SU-DHL-6 (cell line): ENCODE results near the gene OR6B1.

Experiments
- EZH2phosphoT487 ChIP-seq: fragments of 200-600 bp; sonication (generic), shearing (Covaris generic); conservative IDR thresholded peaks from 2 replicates; pipeline ENCODE4 v1.6.1; 2018; ENCODE audit warnings: mild to moderate bottlenecking, antibody characterized with exemption, low read length, moderate library complexity, mixed read lengths
- TF ChIP-seq, protein P1 (sequence below): fragments of 200-600 bp; sonication (generic); IDR thresholded peaks from one replicate; pipeline ENCODE4 v1.5.1; 2017; ENCODE audit warnings: antibody characterized with exemption, mild to moderate bottlenecking, low read length, moderate library complexity; ENCODE audit not compliant: insufficient read depth, poor library complexity, severe bottlenecking

DNA sequence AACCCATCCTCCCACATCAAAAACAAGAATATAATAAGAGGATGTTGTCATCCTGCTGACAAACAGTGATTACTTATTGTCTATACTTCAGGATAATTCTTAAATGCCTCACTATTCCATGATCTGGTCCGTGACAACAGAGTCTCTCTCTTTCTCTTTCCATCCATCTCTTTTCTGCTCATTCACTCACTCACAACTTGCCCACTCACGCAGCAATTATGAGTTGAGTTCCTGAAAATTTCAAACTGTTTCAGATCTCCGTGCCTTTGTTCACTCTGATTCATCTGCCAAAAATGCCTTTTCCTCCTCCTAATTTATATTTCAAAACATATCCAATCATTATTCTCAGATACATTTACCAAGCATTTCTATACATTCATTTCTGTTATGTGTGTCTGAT is 1.4 kb downstream of the OR6B1 start:
- TF ChIP-seq, protein P1, sequence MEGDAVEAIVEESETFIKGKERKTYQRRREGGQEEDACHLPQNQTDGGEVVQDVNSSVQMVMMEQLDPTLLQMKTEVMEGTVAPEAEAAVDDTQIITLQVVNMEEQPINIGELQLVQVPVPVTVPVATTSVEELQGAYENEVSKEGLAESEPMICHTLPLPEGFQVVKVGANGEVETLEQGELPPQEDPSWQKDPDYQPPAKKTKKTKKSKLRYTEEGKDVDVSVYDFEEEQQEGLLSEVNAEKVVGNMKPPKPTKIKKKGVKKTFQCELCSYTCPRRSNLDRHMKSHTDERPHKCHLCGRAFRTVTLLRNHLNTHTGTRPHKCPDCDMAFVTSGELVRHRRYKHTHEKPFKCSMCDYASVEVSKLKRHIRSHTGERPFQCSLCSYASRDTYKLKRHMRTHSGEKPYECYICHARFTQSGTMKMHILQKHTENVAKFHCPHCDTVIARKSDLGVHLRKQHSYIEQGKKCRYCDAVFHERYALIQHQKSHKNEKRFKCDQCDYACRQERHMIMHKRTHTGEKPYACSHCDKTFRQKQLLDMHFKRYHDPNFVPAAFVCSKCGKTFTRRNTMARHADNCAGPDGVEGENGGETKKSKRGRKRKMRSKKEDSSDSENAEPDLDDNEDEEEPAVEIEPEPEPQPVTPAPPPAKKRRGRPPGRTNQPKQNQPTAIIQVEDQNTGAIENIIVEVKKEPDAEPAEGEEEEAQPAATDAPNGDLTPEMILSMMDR: no peak
- TF ChIP-seq EZH2phosphoT487: no peak
